Ovary (tissue), 9 donors: Measurements from ENCODE around the gene USP9Y. TPM values are rescaled to one million over a fixed set of nuclear protein-coding genes. Genes with fewer than 3 reads are reported as not detected.

ENCODE experiments used
- DNase-seq, 5 donors: peaks; one replicate each; pipeline ENCODE4 v3.0.0-alpha.2; 2019 to 2020
- H3K27ac ChIP-seq, 2 donors: fragments of 200-600 bp; one replicate each; pipeline versions ENCODE4 v1.5.1 to v1.8.0; 2019 to 2022
- H3K27me3 ChIP-seq: fragments of 200-600 bp; one replicate; pipeline ENCODE4 v1.8.0; 2022
- H3K36me3 ChIP-seq: fragments of 200-600 bp; sonication (generic); one replicate; pipeline ENCODE4 v1.5.1; 2019
- H3K4me1 ChIP-seq: one replicate; pipeline ENCODE4 v1.8.1; 2013; ENCODE audit warnings: mild to moderate bottlenecking, moderate library complexity; ENCODE audit not compliant: insufficient read depth
- H3K4me3 ChIP-seq: fragments of 200-600 bp; sonication (generic); one replicate; pipeline ENCODE4 v1.5.1; 2017
- H3K9me3 ChIP-seq, 2 donors: fragments of 200-600 bp in 1 of 2; sonication (generic) in 1 of 2; one replicate each; pipeline versions ENCODE4 v1.5.1 to v1.8.1; 2013 to 2019; ENCODE audit warnings: mild to moderate bottlenecking in 1 of 2, moderate library complexity in 1 of 2
- CTCF ChIP-seq, 3 donors: fragments of 450-650 bp in 2 of 3; fragments of 200-600 bp in 1 of 3; IDR thresholded peaks; one replicate each; pipeline versions ENCODE4 v1.5.1 to v1.8.0; 2016 to 2022; ENCODE audit warnings: antibody characterized with exemption in 3 of 3, mild to moderate bottlenecking in 1 of 3
- EP300 ChIP-seq: sonication (generic); formaldehyde crosslinking; IDR thresholded peaks from one replicate; pipeline ENCODE4 v1.6.1; 2017; ENCODE audit warnings: antibody characterized with exemption
- POLR2A ChIP-seq: fragments of 450-650 bp; IDR thresholded peaks from one replicate; pipeline ENCODE4 v1.6.1; 2017; ENCODE audit warnings: antibody characterized with exemption, mild to moderate bottlenecking, moderate library complexity
- WGBS, 3 donors: extraction: QIAGEN DNeasy Blood & Tissue Kit in 1 of 3; methylation state at CpG; one replicate each; pipeline versions ENCODE4 v1.1.5 to v1.1.7; 2013 to 2017; 5-methylcytosine and 5-hydroxymethylcytosine counted together
- intact Hi-C, 4 donors: fragments of 100-400 bp; cut with DNase I; formaldehyde crosslinking; loops; one replicate each; pipeline versions ENCODE4 v1.11.0 to v1.15.1; 2022 to 2023
- polyA plus RNA-seq, 2 donors: library from polyadenylated mRNA; stranded (reverse); fragments of 200-250 nt in 1 of 2; fragments of 350-450 nt in 1 of 2; fragmentation: Illumina TruSeq in 1 of 2; extraction: RNeasy Lipid Tissue Mini Kit (QIAGEN cat#74804) in 1 of 2; gene quantifications; one replicate each; pipeline ENCODE4 v1.2.3, GENCODE V29; 2013 to 2014
- total RNA-seq, 7 donors: library from RNA; depleted of rRNA in 2 of 7; stranded (reverse); fragments of >200 nt in 2 of 7; fragmentation: NEBNext Ultra II Directional in 3 of 7; extraction: Animal tissue kit (Norgen Biotek cat#: 25700) in 3 of 7; gene quantifications; one replicate each; pipeline versions ENCODE4 v1.1.0 to v1.2.4, GENCODE V29; 2016 to 2023
- donor health status: DM: no; HTN: no; CAD: no; lungs with moderate emphysema.
- donor health status: DM: no; HTN: no; CAD: no.
- donor health status: Bipolar disorder and iron deficiency.
- donor health status: DM: yes; HTN: yes; CAD: no.
- donor health status: DM: no; HTN: no; CAD: no.
- donor health status: DM: yes; HTN: yes; CAD: no.

The USP9Y gene
- total and polyA plus RNA-seq, 9 donors: 0.18 TPM; not detected in 8

GRCh38 chrY:12678111-12678510 lies 22.9 kb upstream of the USP9Y start:
- H3K27me3 ChIP-seq: no peaks in the 10 kb centered on the region
- H3K9me3 ChIP-seq: no peaks in the 10 kb centered on the region
- H3K4me1 ChIP-seq: no peaks in the 10 kb centered on the region
- H3K36me3 ChIP-seq: no peaks in the 10 kb centered on the region
- no peak for DNase-seq
- intact Hi-C loops: no loop called here
- WGBS, 3 donors: no CpG with 5 or more reads among the region's 2 CpGs
- TF ChIP-seq EP300 (no peak), CTCF (IDR thresholded peaks at IDR 0.05) (no peak), POLR2A (no peak)
- no peak overlapping the region for H3K27ac ChIP-seq
- no peak overlapping the region for H3K4me3 ChIP-seq

- Histone ChIP-seq H3K27ac (no peak overlapping the region), H3K4me1 (no peaks in the 10 kb centered on the region), H3K27me3 (no peaks in the 10 kb centered on the region), H3K9me3 (no peaks in the 10 kb centered on the region), H3K4me3 (no peak overlapping the region), H3K36me3 (no peaks in the 10 kb centered on the region)
- intact Hi-C loops: no loop called here
- TF ChIP-seq POLR2A: no peak
- TF ChIP-seq CTCF (IDR thresholded peaks at IDR 0.05): no peak
- TF ChIP-seq EP300: no peak
- WGBS, 3 donors: no CpG with 5 or more reads among the region's 2 CpGs
- no peak for DNase-seq
Measured at GRCh38 chrY:12681535-12681934, 19.5 kb upstream of the USP9Y start.

DNA sequence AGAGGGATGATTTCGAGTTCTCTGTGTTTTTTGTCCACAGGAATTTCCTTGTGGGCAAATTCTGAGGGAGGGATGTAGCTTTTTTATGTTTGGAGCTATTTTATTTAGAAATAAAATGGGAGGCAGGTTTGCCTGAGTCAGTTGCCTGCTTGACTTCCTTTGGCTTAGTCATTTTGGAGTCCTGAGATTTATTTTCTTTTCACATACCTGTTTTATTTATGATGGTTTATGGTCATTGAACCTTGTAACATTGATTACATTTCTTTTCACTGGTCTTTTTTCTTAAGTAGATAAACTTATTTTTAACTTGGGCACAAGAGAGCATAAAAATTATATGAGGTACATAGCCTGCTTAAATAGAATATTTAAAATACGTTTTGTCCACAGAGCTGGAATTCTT lies 12.7 kb upstream of the USP9Y start:
- H3K4me1 ChIP-seq: no peaks in the 10 kb centered on the region
- H3K4me3 ChIP-seq: no peak overlapping the region
- H3K36me3 ChIP-seq: no peaks in the 10 kb centered on the region
- no peak overlapping the region for H3K27ac ChIP-seq
- no peaks in the 10 kb centered on the region for H3K9me3 ChIP-seq
- H3K27me3 ChIP-seq: no peaks in the 10 kb centered on the region
- intact Hi-C loops: no loop called here
- WGBS, 3 donors: no CpG with 5 or more reads among the region's 2 CpGs
- TF ChIP-seq EP300 (no peak), POLR2A (no peak), CTCF (IDR thresholded peaks at IDR 0.05) (no peak)
- DNase-seq: no peak

DNA sequence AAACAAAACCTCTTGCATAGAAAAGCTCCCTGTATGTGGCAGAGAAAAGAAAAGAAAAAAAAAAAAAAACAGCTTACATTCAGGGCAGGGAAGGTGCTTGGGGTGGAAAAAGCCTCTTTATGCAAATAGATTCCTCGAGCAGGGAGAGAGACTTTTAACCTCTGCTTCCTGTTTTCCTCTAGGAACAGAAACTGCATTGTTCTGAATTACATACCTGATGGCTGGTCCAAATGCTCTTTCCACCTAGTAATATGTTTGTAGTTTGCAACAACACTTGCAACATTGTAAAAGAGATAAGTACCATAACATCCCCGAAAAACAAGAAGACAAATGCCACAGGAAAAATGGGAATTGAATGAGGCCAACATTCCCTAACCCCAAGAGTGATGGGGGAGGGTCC lies 944 bp upstream of the USP9Y start:
- Histone ChIP-seq H3K4me3 (no peak overlapping the region), H3K36me3 (no peaks in the 10 kb centered on the region), H3K27ac (no peak overlapping the region), H3K4me1 (no peaks in the 10 kb centered on the region), H3K9me3 (no peaks in the 10 kb centered on the region), H3K27me3 (no peaks in the 10 kb centered on the region)
- DNase-seq: no peak
- TF ChIP-seq EP300 (no peak), CTCF (IDR thresholded peaks at IDR 0.05) (no peak), POLR2A (no peak)
- no CpG with 5 or more reads among the region's 2 CpGs for WGBS, 3 donors
- intact Hi-C loops: no loop called here

- intact Hi-C loops: no loop called here
Measured at GRCh38 chrY:12702174-12702573, 1.1 kb downstream of the USP9Y start.

More at GRCh38 chrY:12702174-12702573, 1.1 kb downstream of the USP9Y start:
- WGBS, 3 donors: no CpG with 5 or more reads among the region's 1 CpG
- no peaks in the 10 kb centered on the region for H3K4me1 ChIP-seq
- no peak for DNase-seq
- no peaks in the 10 kb centered on the region for H3K9me3 ChIP-seq
- no peaks in the 10 kb centered on the region for H3K36me3 ChIP-seq
- TF ChIP-seq EP300 (no peak), CTCF (IDR thresholded peaks at IDR 0.05) (no peak), POLR2A (no peak)
- H3K27me3 ChIP-seq: no peaks in the 10 kb centered on the region
- no peak overlapping the region for H3K27ac ChIP-seq
- no peak overlapping the region for H3K4me3 ChIP-seq
